IMR-90 (cell line): Measurements from ENCODE around the gene FCMR. TPM values are rescaled to one million over a fixed set of nuclear protein-coding genes. Genes with fewer than 3 reads are reported as not detected.

ENCODE experiments used
- ATAC-seq: fragments of 200-7000 bp; cut with Tn5 transposase; 2 replicates; pipeline ENCODE4 v1.9.1; 2020; ENCODE audit warnings: low read depth, mild to moderate bottlenecking, moderate library complexity
- BruUV-seq: library from RNA; stranded (reverse); fragments of 400-500 nt; replicated peaks from 2 replicates; lab custom pipeline; 2021; lab: Mats Ljungman, UMichigan
- CTCF ChIA-PET: fragments of 300-600 bp; formaldehyde crosslinking; extraction: SDS; loops from one replicate; lab custom pipeline; 2021; ENCODE audit warnings: antibody characterized with exemption; lab: Yijun Ruan, JAX
- POLR2A ChIA-PET: fragments of 300-600 bp; sonication (Branson Sonifier 250); formaldehyde crosslinking; loops from one replicate; lab custom pipeline; 2022; ENCODE audit warnings: antibody characterized with exemption; ENCODE audit not compliant: unreplicated experiment; lab: Charles Lee
- DNase-seq: peaks from one replicate; pipeline ENCODE4 v3.0.0; 2013
- H2AFZ ChIP-seq: replicated peaks from 2 replicates; pipeline ENCODE3; 2013; ENCODE audit warnings: low read length, mild to moderate bottlenecking; ENCODE audit not compliant: poor library complexity
- H2AK5ac ChIP-seq: 2 replicates; pipeline ENCODE4 v1.6.1; 2013; ENCODE audit warnings: low read depth, low read length, inconsistent platforms
- H2AK9ac ChIP-seq: replicated peaks from 2 replicates; pipeline ENCODE3; 2013; ENCODE audit warnings: mild to moderate bottlenecking, low read depth, low read length, moderate library complexity; ENCODE audit not compliant: poor library complexity
- H2BK120ac ChIP-seq: 2 replicates; pipeline ENCODE4 v1.6.1; 2013; ENCODE audit warnings: low read depth, low read length, inconsistent platforms
- H2BK15ac ChIP-seq: 3 replicates; pipeline ENCODE4 v1.6.1; 2013; ENCODE audit warnings: low read depth, low read length, inconsistent platforms
- H2BK20ac ChIP-seq: 2 replicates; pipeline ENCODE4 v1.6.1; 2013; ENCODE audit warnings: low read depth, mild to moderate bottlenecking, inconsistent platforms, low read length, moderate library complexity
- H2BK5ac ChIP-seq: 2 replicates; pipeline ENCODE4 v1.6.1; 2013; ENCODE audit warnings: mild to moderate bottlenecking, low read depth, low read length, inconsistent platforms; ENCODE audit not compliant: poor library complexity, severe bottlenecking
- H3K14ac ChIP-seq: replicated peaks from 2 replicates; pipeline ENCODE4 v1.6.1; 2013; ENCODE audit warnings: low read depth, low read length, inconsistent platforms
- H3K18ac ChIP-seq: 2 replicates; pipeline ENCODE4 v1.6.1; 2013; ENCODE audit warnings: low read depth, low read length, control low read depth
- H3K23ac ChIP-seq: 2 replicates; pipeline ENCODE4 v1.6.1; 2013; ENCODE audit warnings: low read depth, low read length, inconsistent platforms
- H3K27ac ChIP-seq: 2 replicates; pipeline ENCODE4 v1.5.1; 2013; ENCODE audit warnings: mild to moderate bottlenecking, control low read depth, low read length; ENCODE audit not compliant: insufficient read depth
- H3K27me3 ChIP-seq: 2 replicates; pipeline ENCODE4 v1.6.1; 2013; ENCODE audit warnings: low read length; ENCODE audit not compliant: control insufficient read depth, insufficient read depth
- H3K36me3 ChIP-seq: 2 replicates; pipeline ENCODE4 v1.6.1; 2013; ENCODE audit warnings: low read length, mixed read lengths; ENCODE audit not compliant: control insufficient read depth, insufficient read depth
- H3K4ac ChIP-seq: 2 replicates; pipeline ENCODE4 v1.6.1; 2013; ENCODE audit warnings: low read depth, low read length, inconsistent platforms
- H3K4me1 ChIP-seq: 2 replicates; pipeline ENCODE4 v1.6.1; 2013; ENCODE audit warnings: low read length, mixed read lengths; ENCODE audit not compliant: control insufficient read depth, insufficient read depth
- H3K4me2 ChIP-seq: 2 replicates; pipeline ENCODE4 v1.6.1; 2013; ENCODE audit warnings: low read depth, mild to moderate bottlenecking, control low read depth, low read length, moderate library complexity
- H3K4me3 ChIP-seq: 2 replicates; pipeline ENCODE4 v1.5.1; 2013; ENCODE audit warnings: low read depth, mild to moderate bottlenecking, control low read depth, low read length, moderate library complexity; ENCODE audit not compliant: insufficient read depth
- H3K56ac ChIP-seq: 2 replicates; pipeline ENCODE4 v1.6.1; 2013; ENCODE audit warnings: low read length, inconsistent platforms; ENCODE audit not compliant: insufficient read depth; ENCODE audit errors: extremely low read depth
- H3K79me1 ChIP-seq, 2 experiments: 2 replicates each; pipeline ENCODE4 v1.6.1; 2013; ENCODE audit warnings: low read length in 2 of 2, inconsistent platforms in 1 of 2, low read depth in 1 of 2
- H3K9ac ChIP-seq: 2 replicates; pipeline ENCODE4 v1.6.1; 2013; ENCODE audit warnings: low read depth, low read length, control low read depth
- H3K9me1 ChIP-seq: 2 replicates; pipeline ENCODE4 v1.6.1; 2013; ENCODE audit warnings: low read length, inconsistent platforms; ENCODE audit not compliant: insufficient read depth
- H3K9me3 ChIP-seq: 2 replicates; pipeline ENCODE4 v1.6.1; 2013; ENCODE audit warnings: low read length; ENCODE audit not compliant: control insufficient read depth, insufficient read depth
- H4K20me1 ChIP-seq: 2 replicates; pipeline ENCODE4 v1.6.1; 2013; ENCODE audit warnings: low read length, inconsistent platforms; ENCODE audit not compliant: insufficient read depth
- H4K5ac ChIP-seq: 2 replicates; pipeline ENCODE4 v1.6.1; 2013; ENCODE audit warnings: mild to moderate bottlenecking, low read depth, low read length, control low read depth
- H4K8ac ChIP-seq, 2 experiments: 2 replicates each; pipeline ENCODE4 v1.6.1; 2013; ENCODE audit warnings: low read depth in 2 of 2, low read length in 2 of 2, control low read depth in 1 of 2, inconsistent platforms in 1 of 2
- H4K91ac ChIP-seq: 2 replicates; pipeline ENCODE4 v1.6.1; 2013; ENCODE audit warnings: low read depth, low read length, inconsistent platforms; ENCODE audit not compliant: insufficient read depth
- BHLHE40 ChIP-seq: fragments of 150-350 bp; IDR thresholded peaks from 2 replicates; pipeline ENCODE4 v1.6.1; 2016; ENCODE audit warnings: mild to moderate bottlenecking, low read depth, low read length
- CEBPB ChIP-seq: IDR thresholded peaks from 2 replicates; pipeline ENCODE4 v1.6.1; 2012; ENCODE audit warnings: low read depth, low read length, improper control_type of control experiment
- CHD1 ChIP-seq: IDR thresholded peaks from 2 replicates; pipeline ENCODE4 v1.6.1; 2012; ENCODE audit warnings: low read depth, low read length, improper control_type of control experiment
- CTCF ChIP-seq: conservative IDR thresholded peaks from 2 replicates; pipeline ENCODE4 v1.5.1; 2012; ENCODE audit warnings: mild to moderate bottlenecking, low read depth, low read length, improper control_type of control experiment
- ELK1 ChIP-seq: fragments of 150-350 bp; IDR thresholded peaks from 2 replicates; pipeline ENCODE4 v1.6.1; 2016; ENCODE audit warnings: low read depth, mild to moderate bottlenecking, low read length, moderate library complexity, borderline replicate concordance
- FOS ChIP-seq: fragments of 150-350 bp; IDR thresholded peaks from 2 replicates; pipeline ENCODE4 v1.6.1; 2016; ENCODE audit warnings: low read depth, low read length
- MAFK ChIP-seq: IDR thresholded peaks from 2 replicates; pipeline ENCODE4 v1.6.1; 2012; ENCODE audit warnings: low read depth, low read length, improper control_type of control experiment
- MAZ ChIP-seq: IDR thresholded peaks from 2 replicates; pipeline ENCODE4 v1.6.1; 2012; ENCODE audit warnings: low read depth, mild to moderate bottlenecking, low read length, improper control_type of control experiment, moderate library complexity, borderline replicate concordance
- POLR2A ChIP-seq: IDR thresholded peaks from 2 replicates; pipeline ENCODE4 v1.6.1; 2012; ENCODE audit warnings: mild to moderate bottlenecking, low read depth, low read length
- RAD21 ChIP-seq: IDR thresholded peaks from 2 replicates; pipeline ENCODE4 v1.6.1; 2012; ENCODE audit warnings: low read length, improper control_type of control experiment
- RCOR1 ChIP-seq: IDR thresholded peaks from 2 replicates; pipeline ENCODE4 v1.6.1; 2012; ENCODE audit warnings: mild to moderate bottlenecking, low read length, improper control_type of control experiment; ENCODE audit not compliant: insufficient replicate concordance
- SMC3 ChIP-seq: fragments of 150-350 bp; IDR thresholded peaks from 2 replicates; pipeline ENCODE4 v1.6.1; 2016; ENCODE audit warnings: low read depth, mild to moderate bottlenecking, antibody characterized with exemption, low read length, moderate library complexity
- USF2 ChIP-seq: fragments of 150-350 bp; IDR thresholded peaks from 2 replicates; pipeline ENCODE4 v1.6.1; 2017; ENCODE audit warnings: mild to moderate bottlenecking, antibody characterized with exemption, low read length, low read depth
- WGBS, 2 experiments: methylation state at CpG; one replicate each; pipeline versions ENCODE4 v1.1.5 to v1.1.7; 2013; ENCODE audit warnings: missing lambda C conversion rate in 2 of 2; ENCODE audit not compliant: insufficient read length in 1 of 2; ENCODE audit errors: extremely low coverage in 2 of 2; 5-methylcytosine and 5-hydroxymethylcytosine counted together
- dilution Hi-C: fragments of 300-500 bp; cut with HindIII; formaldehyde crosslinking; loops from one replicate; pipeline ENCODE4 v1.14.3; 2018; ENCODE audit warnings: low sequenced_read_pairs; ENCODE audit not compliant: unreplicated experiment
- in situ Hi-C: fragments of 300-500 bp; cut with MboI; formaldehyde crosslinking; loops from 3 replicates; pipeline ENCODE4 v1.14.3; 2019; ENCODE audit warnings: low sequenced_read_pairs, inconsistent platforms, mixed read lengths
- intact Hi-C: fragments of 100-400 bp; cut with micrococcal nuclease; formaldehyde crosslinking; loops from 2 replicates; pipeline ENCODE4 v1.10.0; 2022
- polyA plus RNA-seq, 3 experiments: library from polyadenylated mRNA; depleted of rRNA; stranded (reverse); fragments of >200 nt; gene quantifications; 2 replicates each; pipeline ENCODE4 v1.2.3, GENCODE V29; 2012; ENCODE audit warnings: low replicate concordance in 1 of 3
- total RNA-seq: library from RNA; depleted of rRNA; stranded (reverse); fragments of >200 nt; gene quantifications from 2 replicates; pipeline ENCODE4 v1.2.3, GENCODE V29; 2012

The FCMR gene
- total and polyA plus RNA-seq, 2 of the 4 experiments (the other 2 are of a cell fraction), result 0.09 TPM; not detected in 1

- TF ChIP-seq RAD21, result no peak
These were observed 48.0 kb downstream of the FCMR start (continued) for GRCh38 chr1:206873603-206874188.

GRCh38 chr1:206872139-206872538, 49.6 kb downstream of the FCMR start:
- no peak overlapping the region for H3K4ac ChIP-seq
- no peak overlapping the region for H3K9ac ChIP-seq
- no peak overlapping the region for H4K91ac ChIP-seq
- TF ChIP-seq BHLHE40 (no peak), CHD1 (no peak), MAZ (no peak), CEBPB (no peak), ELK1 (no peak), MAFK (no peak), USF2 (no peak), RCOR1 (no peak), CTCF (no peak), POLR2A (no peak), RAD21 (no peak), SMC3 (no peak), FOS (no peak)
- dilution Hi-C loops, result no loop called here
- H2BK20ac ChIP-seq, result no peak overlapping the region
- no TSS peak for BruUV-seq
- H4K20me1 ChIP-seq, result no peaks in the 10 kb centered on the region
- no peak overlapping the region for H3K4me3 ChIP-seq
- H3K18ac ChIP-seq, result no peak overlapping the region
- 100% methylated on average over 1 of the region's 3 CpGs; no CpG with 5 or more reads in 1 of the 2 experiments for WGBS, 2 experiments
- no peak overlapping the region for H3K4me2 ChIP-seq
- intact Hi-C loops, result no loop called here
- no peak overlapping the region for H2BK15ac ChIP-seq
- CTCF ChIA-PET, result no interaction called here
- no peak overlapping the region for H2BK120ac ChIP-seq
- no peak overlapping the region for H3K56ac ChIP-seq
- peaks cover 2% of the 10 kb centered on the region; the same call in 1 of the 2 replicates for H3K9me3 ChIP-seq
- POLR2A ChIA-PET, result no interaction called here
- no peak overlapping the region for H2BK5ac ChIP-seq
- in situ Hi-C loops, result no loop called here
- H3K27ac ChIP-seq, result no peak overlapping the region
- H3K27me3 ChIP-seq, result 0 out of 2 replicates have a peak, but pooled peaks cover 2% of the 10 kb centered on the region
- H3K14ac ChIP-seq, result no peak overlapping the region
- H4K5ac ChIP-seq, result no peak overlapping the region
- H3K23ac ChIP-seq, result no peak overlapping the region
- no peak for DNase-seq
- H3K4me1 ChIP-seq, result 0 out of 2 replicates have a peak, but pooled peaks cover 1% of the 10 kb centered on the region
- ATAC-seq, result no peak
- H3K36me3 ChIP-seq, result no peaks in the 10 kb centered on the region
- H2AFZ ChIP-seq, result no peak overlapping the region
- no peak overlapping the region for H4K8ac ChIP-seq
- no peaks in the 10 kb centered on the region for H3K79me1 ChIP-seq
- no peak overlapping the region for H2AK5ac ChIP-seq
- no peak overlapping the region for H2AK9ac ChIP-seq
- H3K9me1 ChIP-seq, result peaks cover 6% of the 10 kb centered on the region
